Measurements from ENCODE around the gene ZNF672.

DNA sequence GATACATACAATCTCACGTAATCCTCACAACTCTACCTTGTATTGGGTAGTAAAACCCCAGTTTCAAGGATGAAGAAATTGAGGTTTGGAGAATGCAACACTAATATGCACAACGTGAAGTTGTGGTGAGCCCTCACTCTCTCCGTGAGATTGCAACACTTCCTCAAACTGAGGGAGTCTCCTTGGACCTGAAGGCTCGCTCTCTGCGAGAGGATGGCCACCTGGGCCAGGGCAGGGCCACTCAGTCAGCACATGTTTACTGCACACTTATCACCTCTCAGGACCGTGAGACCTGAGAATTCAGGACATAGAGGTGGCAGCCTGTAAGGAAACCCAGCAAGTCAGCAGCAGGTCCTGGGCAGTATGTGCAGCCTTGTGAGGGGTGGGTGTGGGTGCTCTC is 21.0 kb upstream of the ZNF672 start:
- TF ChIP-seq POLR2A (IDR thresholded peaks at IDR 0.05) = no peak
- TF ChIP-seq, protein P1, sequence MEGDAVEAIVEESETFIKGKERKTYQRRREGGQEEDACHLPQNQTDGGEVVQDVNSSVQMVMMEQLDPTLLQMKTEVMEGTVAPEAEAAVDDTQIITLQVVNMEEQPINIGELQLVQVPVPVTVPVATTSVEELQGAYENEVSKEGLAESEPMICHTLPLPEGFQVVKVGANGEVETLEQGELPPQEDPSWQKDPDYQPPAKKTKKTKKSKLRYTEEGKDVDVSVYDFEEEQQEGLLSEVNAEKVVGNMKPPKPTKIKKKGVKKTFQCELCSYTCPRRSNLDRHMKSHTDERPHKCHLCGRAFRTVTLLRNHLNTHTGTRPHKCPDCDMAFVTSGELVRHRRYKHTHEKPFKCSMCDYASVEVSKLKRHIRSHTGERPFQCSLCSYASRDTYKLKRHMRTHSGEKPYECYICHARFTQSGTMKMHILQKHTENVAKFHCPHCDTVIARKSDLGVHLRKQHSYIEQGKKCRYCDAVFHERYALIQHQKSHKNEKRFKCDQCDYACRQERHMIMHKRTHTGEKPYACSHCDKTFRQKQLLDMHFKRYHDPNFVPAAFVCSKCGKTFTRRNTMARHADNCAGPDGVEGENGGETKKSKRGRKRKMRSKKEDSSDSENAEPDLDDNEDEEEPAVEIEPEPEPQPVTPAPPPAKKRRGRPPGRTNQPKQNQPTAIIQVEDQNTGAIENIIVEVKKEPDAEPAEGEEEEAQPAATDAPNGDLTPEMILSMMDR (IDR thresholded peaks at IDR 0.05) = no peak

All from uterus (tissue), 2 donors.